ENCODE data around the gene NRCAM.
A peak's percentile ranks its signal among the peaks of the same experiment; 100 is the strongest.

The NRCAM gene

DNA sequence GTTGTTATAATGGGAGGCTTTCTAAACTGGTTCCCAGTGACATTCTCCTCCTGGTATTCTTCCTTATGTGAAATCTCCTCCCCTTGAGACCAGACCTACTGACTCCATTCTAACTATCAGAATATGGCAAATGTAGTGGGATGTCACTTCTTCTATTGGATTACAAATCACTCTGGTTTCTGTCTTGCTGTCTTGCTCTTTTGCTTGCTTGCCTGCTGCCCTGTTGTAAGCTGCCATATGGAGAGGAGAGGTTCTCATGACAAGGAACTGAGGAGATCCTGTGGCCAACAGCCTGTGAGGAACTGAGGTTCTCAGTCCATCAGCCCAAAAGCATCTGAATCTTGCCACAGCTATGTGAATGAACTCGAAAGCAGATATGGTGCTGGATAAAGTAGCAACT lies 4.7 kb upstream of the NRCAM start:
- TF ChIP-seq PPARA (CRISPR knock-in tag; IDR thresholded peaks at IDR 0.05; ENCODE audit: borderline replicate concordance) = no peak
- no peak for TF ChIP-seq CSDC2 (CRISPR knock-in tag; IDR thresholded peaks at IDR 0.05)
- no peak for TF ChIP-seq ARNTL (CRISPR knock-in tag; IDR thresholded peaks at IDR 0.05; ENCODE audit: borderline replicate concordance, low read depth)
- no peak for TF ChIP-seq ZNF565 (CRISPR knock-in tag; conservative IDR thresholded peaks at IDR 0.05; ENCODE audit: low read depth)
- TF ChIP-seq SNAI2 (CRISPR knock-in tag; IDR thresholded peaks at IDR 0.05) = no peak
- TF ChIP-seq TOX (CRISPR knock-in tag; IDR thresholded peaks at IDR 0.05; ENCODE audit: borderline replicate concordance) = no peak
- no peak for TF ChIP-seq TCF4 (CRISPR knock-in tag; IDR thresholded peaks at IDR 0.05; ENCODE audit: borderline replicate concordance)
- TF ChIP-seq, protein P1, sequence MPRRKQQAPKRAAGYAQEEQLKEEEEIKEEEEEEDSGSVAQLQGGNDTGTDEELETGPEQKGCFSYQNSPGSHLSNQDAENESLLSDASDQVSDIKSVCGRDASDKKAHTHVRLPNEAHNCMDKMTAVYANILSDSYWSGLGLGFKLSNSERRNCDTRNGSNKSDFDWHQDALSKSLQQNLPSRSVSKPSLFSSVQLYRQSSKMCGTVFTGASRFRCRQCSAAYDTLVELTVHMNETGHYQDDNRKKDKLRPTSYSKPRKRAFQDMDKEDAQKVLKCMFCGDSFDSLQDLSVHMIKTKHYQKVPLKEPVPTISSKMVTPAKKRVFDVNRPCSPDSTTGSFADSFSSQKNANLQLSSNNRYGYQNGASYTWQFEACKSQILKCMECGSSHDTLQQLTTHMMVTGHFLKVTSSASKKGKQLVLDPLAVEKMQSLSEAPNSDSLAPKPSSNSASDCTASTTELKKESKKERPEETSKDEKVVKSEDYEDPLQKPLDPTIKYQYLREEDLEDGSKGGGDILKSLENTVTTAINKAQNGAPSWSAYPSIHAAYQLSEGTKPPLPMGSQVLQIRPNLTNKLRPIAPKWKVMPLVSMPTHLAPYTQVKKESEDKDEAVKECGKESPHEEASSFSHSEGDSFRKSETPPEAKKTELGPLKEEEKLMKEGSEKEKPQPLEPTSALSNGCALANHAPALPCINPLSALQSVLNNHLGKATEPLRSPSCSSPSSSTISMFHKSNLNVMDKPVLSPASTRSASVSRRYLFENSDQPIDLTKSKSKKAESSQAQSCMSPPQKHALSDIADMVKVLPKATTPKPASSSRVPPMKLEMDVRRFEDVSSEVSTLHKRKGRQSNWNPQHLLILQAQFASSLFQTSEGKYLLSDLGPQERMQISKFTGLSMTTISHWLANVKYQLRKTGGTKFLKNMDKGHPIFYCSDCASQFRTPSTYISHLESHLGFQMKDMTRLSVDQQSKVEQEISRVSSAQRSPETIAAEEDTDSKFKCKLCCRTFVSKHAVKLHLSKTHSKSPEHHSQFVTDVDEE (CRISPR knock-in tag; IDR thresholded peaks at IDR 0.05) = no peak
- TF ChIP-seq ZFP30 (CRISPR knock-in tag; IDR thresholded peaks at IDR 0.05) = no peak
- TF ChIP-seq GLIS3 (CRISPR knock-in tag; IDR thresholded peaks at IDR 0.05) = no peak
- TF ChIP-seq BACH2 (CRISPR knock-in tag; IDR thresholded peaks at IDR 0.05; ENCODE audit: borderline replicate concordance) = no peak
- TF ChIP-seq, protein P2, sequence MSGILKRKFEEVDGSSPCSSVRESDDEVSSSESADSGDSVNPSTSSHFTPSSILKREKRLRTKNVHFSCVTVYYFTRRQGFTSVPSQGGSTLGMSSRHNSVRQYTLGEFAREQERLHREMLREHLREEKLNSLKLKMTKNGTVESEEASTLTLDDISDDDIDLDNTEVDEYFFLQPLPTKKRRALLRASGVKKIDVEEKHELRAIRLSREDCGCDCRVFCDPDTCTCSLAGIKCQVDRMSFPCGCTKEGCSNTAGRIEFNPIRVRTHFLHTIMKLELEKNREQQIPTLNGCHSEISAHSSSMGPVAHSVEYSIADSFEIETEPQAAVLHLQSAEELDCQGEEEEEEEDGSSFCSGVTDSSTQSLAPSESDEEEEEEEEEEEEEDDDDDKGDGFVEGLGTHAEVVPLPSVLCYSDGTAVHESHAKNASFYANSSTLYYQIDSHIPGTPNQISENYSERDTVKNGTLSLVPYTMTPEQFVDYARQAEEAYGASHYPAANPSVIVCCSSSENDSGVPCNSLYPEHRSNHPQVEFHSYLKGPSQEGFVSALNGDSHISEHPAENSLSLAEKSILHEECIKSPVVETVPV (CRISPR knock-in tag; IDR thresholded peaks at IDR 0.05) = no peak
- no peak for TF ChIP-seq ZC3H10 (CRISPR knock-in tag; IDR thresholded peaks at IDR 0.05)
- no peak for TF ChIP-seq OSR1 (CRISPR knock-in tag; IDR thresholded peaks at IDR 0.05)
- TF ChIP-seq RARB (CRISPR knock-in tag; IDR thresholded peaks at IDR 0.05) = no peak
- TF ChIP-seq ZNF8 (CRISPR knock-in tag; IDR thresholded peaks at IDR 0.05) = no peak
- no peak for TF ChIP-seq POU6F1 (CRISPR knock-in tag; IDR thresholded peaks at IDR 0.05; ENCODE audit: borderline replicate concordance, low read depth)
- TF ChIP-seq PATZ1 (CRISPR knock-in tag; IDR thresholded peaks at IDR 0.05; ENCODE audit: borderline replicate concordance) = no peak
- TF ChIP-seq ESRRG (CRISPR knock-in tag; IDR thresholded peaks at IDR 0.05) = no peak
- ATAC-seq = no peak

DNA sequence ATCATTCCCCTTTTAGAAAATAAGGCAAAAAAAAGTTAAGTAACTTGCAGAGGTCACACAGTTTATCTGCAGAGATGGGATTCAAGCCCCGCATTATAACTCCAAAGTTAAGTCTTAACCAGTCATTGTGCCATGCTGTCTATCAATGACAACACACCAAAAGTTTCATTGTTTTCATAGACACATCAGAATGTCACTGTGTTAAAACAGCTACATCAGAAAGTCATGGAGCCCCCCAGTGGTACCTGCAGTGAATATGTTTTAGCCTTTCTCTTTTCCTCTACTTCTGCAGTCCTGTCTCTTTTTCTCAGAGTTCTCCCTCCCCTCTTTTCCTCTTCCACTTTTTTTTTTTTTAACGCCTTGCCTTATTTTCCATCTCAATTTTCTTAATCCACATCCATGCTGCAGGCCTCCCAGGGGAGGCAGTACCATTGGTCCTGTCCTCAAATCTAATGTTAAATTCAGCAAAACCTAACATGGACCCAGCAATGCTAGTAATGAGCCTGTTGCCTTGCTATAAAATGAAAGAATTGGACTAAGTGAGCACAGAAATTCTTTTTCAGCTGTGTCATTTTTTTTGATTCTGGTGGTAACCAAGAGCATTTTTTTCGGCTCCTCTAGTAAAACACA lies 3.8 kb upstream of the NRCAM start:
- peak; percentile 66 for ATAC-seq
- no peak for TF ChIP-seq ZFP3 (CRISPR knock-in tag; IDR thresholded peaks at IDR 0.05)
- no peak for TF ChIP-seq TOX (CRISPR knock-in tag; IDR thresholded peaks at IDR 0.05; ENCODE audit: borderline replicate concordance)
- no peak for TF ChIP-seq TCF4 (CRISPR knock-in tag; IDR thresholded peaks at IDR 0.05; ENCODE audit: borderline replicate concordance)
- TF ChIP-seq, protein P2 (CRISPR knock-in tag; IDR thresholded peaks at IDR 0.05) = no peak
- no peak for TF ChIP-seq SNAI2 (CRISPR knock-in tag; IDR thresholded peaks at IDR 0.05)
- TF ChIP-seq ARNTL (CRISPR knock-in tag; IDR thresholded peaks at IDR 0.05; ENCODE audit: borderline replicate concordance, low read depth) = no peak
- TF ChIP-seq ZFP30 (CRISPR knock-in tag; IDR thresholded peaks at IDR 0.05) = no peak
- no peak for TF ChIP-seq RARB (CRISPR knock-in tag; IDR thresholded peaks at IDR 0.05)
- no peak for TF ChIP-seq PPARA (CRISPR knock-in tag; IDR thresholded peaks at IDR 0.05; ENCODE audit: borderline replicate concordance)
- TF ChIP-seq, protein P1 (CRISPR knock-in tag; IDR thresholded peaks at IDR 0.05) = no peak
- TF ChIP-seq CREB5 (CRISPR knock-in tag; IDR thresholded peaks at IDR 0.05; ENCODE audit: low read depth) = no peak
- no peak for TF ChIP-seq OSR1 (CRISPR knock-in tag; IDR thresholded peaks at IDR 0.05)
- TF ChIP-seq PATZ1 (CRISPR knock-in tag; IDR thresholded peaks at IDR 0.05; ENCODE audit: borderline replicate concordance) = no peak
- no peak for TF ChIP-seq ZNF70 (CRISPR knock-in tag; IDR thresholded peaks at IDR 0.05)
